HepG2 (cell line): ENCODE measurements around the gene MED13L. TPM values are rescaled to one million over a fixed set of nuclear protein-coding genes. Genes with fewer than 3 reads are reported as not detected.

ENCODE experiments used
- ATAC-seq: fragments of 200-7000 bp; cut with Tn5 transposase; 3 replicates; pipeline ENCODE4 v1.9.1; 2020; ENCODE audit warnings: mild to moderate bottlenecking, moderate library complexity
- BruUV-seq: library from RNA; stranded (reverse); fragments of 400-500 nt; replicated peaks from 2 replicates; lab custom pipeline; 2021; lab: Mats Ljungman, UMichigan
- CTCF ChIA-PET: fragments of 300-600 bp; formaldehyde crosslinking; extraction: SDS; loops from one replicate; lab custom pipeline; 2021; ENCODE audit warnings: low total read pairs, inconsistent platforms, low intra/inter-chr PET ratio; lab: Yijun Ruan, JAX
- POLR2A ChIA-PET: fragments of 350-600 bp; sonication (Branson Sonifier 250); formaldehyde crosslinking; loops from one replicate; lab custom pipeline; 2020; ENCODE audit warnings: antibody characterized with exemption, inconsistent platforms; lab: Yijun Ruan, JAX
- DNase-seq: peaks from one replicate; pipeline ENCODE4 v3.0.0-alpha.2; 2015; ENCODE audit warnings: low spot score
- FAIRE-seq: peaks from 3 replicates; lab custom pipeline; 2011; peaks lifted over from hg19 to GRCh38; lab: Jason Lieb, UNC
- H2AFZ ChIP-seq: one replicate; pipeline ENCODE4 v1.6.1; 2011; ENCODE audit warnings: low read length, inconsistent platforms
- H3K27ac ChIP-seq: fragments of 300-600 bp; 3 replicates; pipeline ENCODE4 v1.8.0; 2011; ENCODE audit warnings: mixed run types, mild to moderate bottlenecking, mixed read lengths, low read length, inconsistent platforms; ENCODE audit not compliant: insufficient read depth; ENCODE audit errors: extremely low read length
- H3K27me3 ChIP-seq, 2 experiments: fragments of 200-600 bp in 1 of 2; 2 replicates in 1 of 2; 3 replicates in 1 of 2; pipeline versions ENCODE4 v1.6.0 to v1.8.0; 2011; ENCODE audit warnings: low read length in 2 of 2, mild to moderate bottlenecking in 2 of 2, moderate library complexity in 2 of 2, inconsistent platforms in 1 of 2; ENCODE audit not compliant: insufficient read depth in 2 of 2, control insufficient read depth in 1 of 2
- H3K36me3 ChIP-seq, 2 experiments: fragments of 200-600 bp in 1 of 2; replicated peaks in 1 of 2; 2 replicates in 1 of 2; 3 replicates in 1 of 2; pipeline versions ENCODE4 v1.5.1 to v1.8.0; 2011; ENCODE audit warnings: low read length in 2 of 2, inconsistent platforms in 1 of 2; ENCODE audit not compliant: insufficient read depth in 2 of 2, control insufficient read depth in 1 of 2
- H3K4me1 ChIP-seq: 2 replicates; pipeline ENCODE4 v1.5.1; 2012; ENCODE audit warnings: low read length, inconsistent platforms; ENCODE audit not compliant: insufficient read depth
- H3K4me2 ChIP-seq: 2 replicates; pipeline ENCODE4 v1.6.0; 2011; ENCODE audit warnings: low read depth, low read length, inconsistent platforms
- H3K4me3 ChIP-seq, 3 experiments: fragments of 200-600 bp in 1 of 3; sonication (generic), shearing (Covaris generic) in 1 of 3; replicated peaks in 1 of 3; 2 replicates each; pipeline ENCODE4 v1.5.1; 2011 to 2016; ENCODE audit warnings: low read length in 3 of 3, inconsistent platforms in 2 of 3, low read depth in 2 of 3, mild to moderate bottlenecking in 2 of 3, control low read depth in 1 of 3, mixed read lengths in 1 of 3; ENCODE audit not compliant: insufficient read depth in 1 of 3
- H3K79me2 ChIP-seq: one replicate; pipeline ENCODE4 v1.6.1; 2011; ENCODE audit warnings: low read length, inconsistent platforms; ENCODE audit not compliant: insufficient read depth
- H3K9ac ChIP-seq: 2 replicates; pipeline ENCODE4 v1.6.0; 2011; ENCODE audit warnings: mild to moderate bottlenecking, low read depth, low read length, inconsistent platforms; ENCODE audit not compliant: insufficient read depth
- H3K9me3 ChIP-seq: 2 replicates; pipeline ENCODE4 v1.5.1; 2012; ENCODE audit warnings: mild to moderate bottlenecking, low read length
- H4K20me1 ChIP-seq: 2 replicates; pipeline ENCODE4 v1.6.0; 2011; ENCODE audit warnings: inconsistent platforms, mild to moderate bottlenecking, low read length, moderate library complexity; ENCODE audit not compliant: insufficient read depth
- FUBP1 ChIP-seq: sonication (generic); formaldehyde crosslinking; IDR thresholded peaks from 2 replicates; pipeline ENCODE4 v1.5.1; 2020; ENCODE audit warnings: missing genetic modification reagents, mild to moderate bottlenecking, borderline replicate concordance
- KDM5A ChIP-seq: fragments of 200-600 bp; sonication (generic); IDR thresholded peaks from 2 replicates; pipeline ENCODE4 v1.7.0; 2018; ENCODE audit warnings: antibody characterized with exemption, mild to moderate bottlenecking, low read length, borderline replicate concordance
- RNF2 ChIP-seq: fragments of 450-650 bp; conservative IDR thresholded peaks from 2 replicates; pipeline ENCODE4 v1.6.1; 2016; ENCODE audit warnings: low read depth
- ZNF121 ChIP-seq: sonication (generic); formaldehyde crosslinking; IDR thresholded peaks from 2 replicates; pipeline ENCODE4 v1.5.0; 2020; ENCODE audit warnings: mild to moderate bottlenecking, missing genetic modification reagents
- ZSCAN9 ChIP-seq: IDR thresholded peaks from 2 replicates; pipeline ENCODE4 v1.6.1; 2016; ENCODE audit warnings: borderline replicate concordance
- WGBS: methylation state at CpG from one replicate; pipeline ENCODE4 v1.1.6; 2017; ENCODE audit warnings: low lambda C conversion rate; 5-methylcytosine and 5-hydroxymethylcytosine counted together
- in situ Hi-C: cut with HindIII; loops from 2 replicates; pipeline ENCODE4 v1.10.0; 2017; ENCODE audit warnings: low pct_unique_long_range_greater_than_20kb; ENCODE audit not compliant: extremely low pct_ligation_motif_present
- intact Hi-C: fragments of 100-400 bp; cut with micrococcal nuclease; formaldehyde crosslinking; loops from one replicate; pipeline ENCODE4 v1.10.0; 2022; ENCODE audit not compliant: unreplicated experiment
- polyA plus RNA-seq, 8 experiments: library from polyadenylated mRNA; depleted of rRNA in 3 of 8; stranded (reverse) in 7 of 8; unstranded in 1 of 8; fragments of >200 nt; fragmentation: Illumina TruSeq in 4 of 8; extraction: Trizol in 4 of 8; gene quantifications; 2 replicates each; pipeline versions ENCODE4 v1.2.1 to v1.2.3, GENCODE V29; 2011 to 2016; ENCODE audit warnings: low read depth in 4 of 8, missing spikeins in 1 of 8, mixed read lengths in 1 of 8; ENCODE audit not compliant: insufficient read depth in 1 of 8
- total RNA-seq, 5 experiments: library from RNA; depleted of rRNA; stranded (reverse); fragments of >200 nt; fragmentation: Illumina TruSeq; extraction: Trizol; gene quantifications; 2 replicates each; pipeline ENCODE4 v1.2.3, GENCODE V29; 2016; ENCODE audit warnings: low read depth in 1 of 5
- TF ChIP-seq, protein P1 (sequence below): sonication (generic); formaldehyde crosslinking; IDR thresholded peaks from 2 replicates; pipeline ENCODE4 v1.4.0; 2020; ENCODE audit warnings: missing genetic modification reagents

MED13L gene
- total and polyA plus RNA-seq, 2 of the 13 experiments (the other 11 are each of a cell fraction or from before 2014, with no cell fraction given): 24.8 to 38.9 TPM

DNA sequence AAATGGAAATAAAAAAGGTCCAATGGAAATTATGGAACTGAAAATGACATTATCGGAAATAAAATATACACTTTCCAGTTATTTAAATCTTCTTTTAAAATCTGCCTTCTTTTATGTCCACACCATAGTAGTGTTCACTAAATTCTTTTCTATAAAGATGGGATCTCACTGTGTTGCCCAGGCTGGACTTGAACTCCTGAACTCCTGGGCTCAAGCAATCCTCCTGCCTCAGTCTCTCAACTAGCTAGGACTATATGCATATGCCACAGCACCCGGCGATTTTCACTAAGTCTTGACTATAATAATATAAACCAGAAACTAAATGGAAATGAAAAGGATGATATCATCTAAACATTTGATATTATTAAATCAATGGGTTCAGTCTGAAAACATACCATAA lies 188.4 kb downstream of the MED13L start:
- no TSS peak for BruUV-seq
- CTCF ChIA-PET: no interaction called here
- FAIRE-seq: no peak
- no peaks in the 10 kb centered on the region for H3K9me3 ChIP-seq
- no peak for ATAC-seq
- H3K36me3 ChIP-seq: no peaks in the 10 kb centered on the region; a peak in 1 of 5 replicates
- H2AFZ ChIP-seq: no peak overlapping the region
- WGBS: 98% methylated on average over 3 of the region's 3 CpGs
- H3K27me3 ChIP-seq: no peaks in the 10 kb centered on the region; a peak in 1 of 5 replicates
- TF ChIP-seq FUBP1 (CRISPR knock-in tag) (no peak), ZSCAN9 (CRISPR knock-in tag) (no peak), KDM5A (no peak), ZNF121 (CRISPR knock-in tag) (0 out of 2 replicates have a peak, but pooled peaks have one; percentile 35), RNF2 (no peak)
- TF ChIP-seq, protein P1, sequence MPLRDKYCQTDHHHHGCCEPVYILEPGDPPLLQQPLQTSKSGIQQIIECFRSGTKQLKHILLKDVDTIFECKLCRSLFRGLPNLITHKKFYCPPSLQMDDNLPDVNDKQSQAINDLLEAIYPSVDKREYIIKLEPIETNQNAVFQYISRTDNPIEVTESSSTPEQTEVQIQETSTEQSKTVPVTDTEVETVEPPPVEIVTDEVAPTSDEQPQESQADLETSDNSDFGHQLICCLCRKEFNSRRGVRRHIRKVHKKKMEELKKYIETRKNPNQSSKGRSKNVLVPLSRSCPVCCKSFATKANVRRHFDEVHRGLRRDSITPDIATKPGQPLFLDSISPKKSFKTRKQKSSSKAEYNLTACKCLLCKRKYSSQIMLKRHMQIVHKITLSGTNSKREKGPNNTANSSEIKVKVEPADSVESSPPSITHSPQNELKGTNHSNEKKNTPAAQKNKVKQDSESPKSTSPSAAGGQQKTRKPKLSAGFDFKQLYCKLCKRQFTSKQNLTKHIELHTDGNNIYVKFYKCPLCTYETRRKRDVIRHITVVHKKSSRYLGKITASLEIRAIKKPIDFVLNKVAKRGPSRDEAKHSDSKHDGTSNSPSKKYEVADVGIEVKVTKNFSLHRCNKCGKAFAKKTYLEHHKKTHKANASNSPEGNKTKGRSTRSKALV (CRISPR knock-in tag): no peak
- H3K4me1 ChIP-seq: peaks cover 30% of the 10 kb centered on the region
- POLR2A ChIA-PET: no interaction called here
- no peak overlapping the region for H3K4me2 ChIP-seq
- H3K27ac ChIP-seq: no peak overlapping the region
- no peaks in the 10 kb centered on the region for H3K79me2 ChIP-seq
- H3K4me3 ChIP-seq: no peak overlapping the region
- DNase-seq: no peak
- intact Hi-C loops: loop anchor here (5.0 kb wide), 1 partner anchor 43 kb away; no protein-coding TSS in a partner anchor
- in situ Hi-C loops: no loop called here
- H4K20me1 ChIP-seq: no peaks in the 10 kb centered on the region
- H3K9ac ChIP-seq: no peak overlapping the region
